OCI-LY7 (cell line): ENCODE data around the gene NFX1. TPM values are rescaled to one million over a fixed set of nuclear protein-coding genes. Genes with fewer than 3 reads are reported as not detected.

Experiments used
- BruUV-seq: library from RNA; stranded (reverse); fragments of 400-500 nt; replicated peaks from 2 replicates; lab custom pipeline; 2021; lab: Mats Ljungman, UMichigan
- CTCF ChIA-PET: fragments of 300-600 bp; sonication (Branson Sonifier 250); formaldehyde crosslinking; loops from one replicate; lab custom pipeline; 2022; ENCODE audit warnings: antibody characterized with exemption; ENCODE audit not compliant: unreplicated experiment; lab: Charles Lee
- POLR2A ChIA-PET: fragments of 300-600 bp; sonication (Branson Sonifier 250); formaldehyde crosslinking; loops from one replicate; lab custom pipeline; 2022; ENCODE audit warnings: antibody characterized with exemption; lab: Charles Lee
- DNase-seq: peaks from one replicate; pipeline ENCODE4 v3.0.0-alpha.2; 2015; ENCODE audit warnings: low spot score
- H2AFZ ChIP-seq: fragments of 200-600 bp; sonication (generic), shearing (Covaris generic); 2 replicates; pipeline ENCODE4 v1.6.1; 2014; ENCODE audit warnings: mild to moderate bottlenecking, antibody characterized with exemption, low read length, moderate library complexity
- H3K27ac ChIP-seq: fragments of 200-600 bp; sonication (generic); 2 replicates; pipeline ENCODE4 v1.5.1; 2014; ENCODE audit warnings: mixed run types, low read depth, mild to moderate bottlenecking, moderate library complexity, low read length, inconsistent platforms; ENCODE audit not compliant: poor library complexity, severe bottlenecking
- H3K36me3 ChIP-seq: fragments of 200-600 bp; sonication (generic); 2 replicates; pipeline ENCODE4 v1.6.1; 2014; ENCODE audit warnings: mild to moderate bottlenecking, antibody characterized with exemption, low read length, moderate library complexity, mixed read lengths; ENCODE audit not compliant: insufficient read depth
- H3K4me1 ChIP-seq: fragments of 200-600 bp; sonication (generic); 2 replicates; pipeline ENCODE4 v1.5.1; 2014; ENCODE audit warnings: mild to moderate bottlenecking, low read length; ENCODE audit not compliant: insufficient read depth, poor library complexity, severe bottlenecking
- H3K4me2 ChIP-seq: fragments of 200-600 bp; sonication (generic); 2 replicates; pipeline ENCODE4 v1.6.1; 2014; ENCODE audit warnings: mild to moderate bottlenecking, low read length
- H3K4me3 ChIP-seq: fragments of 200-600 bp; sonication (generic); 2 replicates; pipeline ENCODE4 v1.5.1; 2014; ENCODE audit warnings: mild to moderate bottlenecking, low read depth, low read length; ENCODE audit not compliant: poor library complexity, severe bottlenecking
- H3K79me2 ChIP-seq: fragments of 200-600 bp; sonication (generic); 2 replicates; pipeline ENCODE4 v1.6.1; 2016; ENCODE audit warnings: low read depth, mild to moderate bottlenecking, low read length, moderate library complexity, mixed read lengths; ENCODE audit not compliant: insufficient read depth
- H3K9me2 ChIP-seq: fragments of 200-600 bp; sonication (generic); 2 replicates; pipeline ENCODE4 v1.6.1; 2016; ENCODE audit warnings: mild to moderate bottlenecking, low read length, mixed read lengths; ENCODE audit not compliant: insufficient read depth
- H3K9me3 ChIP-seq: fragments of 200-600 bp; sonication (generic); 2 replicates; pipeline ENCODE4 v1.6.1; 2014; ENCODE audit warnings: mild to moderate bottlenecking, mixed run types, low read length, mixed read lengths
- H4K20me1 ChIP-seq: fragments of 200-600 bp; sonication (generic); 2 replicates; pipeline ENCODE4 v1.6.1; 2014; ENCODE audit warnings: mild to moderate bottlenecking, antibody characterized with exemption, low read length, moderate library complexity, mixed read lengths; ENCODE audit not compliant: insufficient read depth
- EZH2phosphoT487 ChIP-seq: fragments of 200-600 bp; sonication (generic); IDR thresholded peaks from 2 replicates; pipeline ENCODE4 v1.6.1; 2018; ENCODE audit warnings: low read depth, borderline replicate concordance, mild to moderate bottlenecking, mixed run types, antibody characterized with exemption, low read length, moderate library complexity, mixed read lengths
- intact Hi-C: fragments of 100-400 bp; cut with micrococcal nuclease; formaldehyde crosslinking; loops from one replicate; pipeline ENCODE4 v1.10.0; 2022; ENCODE audit not compliant: unreplicated experiment
- total RNA-seq, 2 experiments: library from RNA; depleted of rRNA in 1 of 2; stranded (reverse); fragments of >200 nt in 1 of 2; shearing (Covaris generic) in 1 of 2; gene quantifications; 2 replicates each; pipeline ENCODE4 v1.2.3, GENCODE V29; 2014 to 2022
- TF ChIP-seq, protein P1 (sequence below): fragments of 200-600 bp; sonication (generic); conservative IDR thresholded peaks from 2 replicates; pipeline ENCODE4 v1.5.1; 2014; ENCODE audit warnings: mild to moderate bottlenecking, antibody characterized with exemption, low read length, moderate library complexity, mixed read lengths

Gene NFX1
- total RNA-seq, 2 experiments from 2014 or later, result 32.3 to 58.3 TPM

DNA sequence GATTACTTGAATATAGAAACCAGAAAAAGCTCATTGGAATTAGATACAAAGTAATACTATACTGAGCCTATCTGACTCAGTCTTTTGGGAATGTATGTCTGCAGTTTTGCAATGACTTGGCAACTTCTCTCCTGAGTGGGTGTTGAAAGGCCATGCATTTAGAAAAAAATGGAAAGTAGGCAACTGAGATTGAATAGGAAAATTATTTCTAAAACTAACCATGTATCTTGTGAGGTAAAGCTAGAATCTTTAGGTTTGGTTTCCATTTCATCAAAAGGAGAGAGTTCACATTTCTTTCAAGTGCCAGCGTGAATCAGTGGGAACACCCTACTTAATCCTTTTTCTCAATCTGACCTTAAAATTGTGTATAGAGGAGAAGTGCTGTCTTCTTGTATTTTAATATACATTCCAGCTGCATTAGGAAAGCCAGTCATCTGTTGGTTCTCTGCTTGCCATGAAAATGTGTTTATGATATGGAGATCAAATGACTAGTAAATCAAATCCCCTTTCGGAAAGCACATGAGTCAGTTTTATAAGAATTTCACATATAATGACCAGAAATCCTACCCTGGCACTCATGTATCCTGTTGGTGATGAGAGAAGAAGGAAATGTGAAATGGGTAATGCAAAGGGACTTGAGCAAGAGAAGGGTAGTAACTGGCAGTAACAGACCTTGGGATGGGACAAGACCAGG, 30.4 kb downstream of the NFX1 start:
- H4K20me1 ChIP-seq, result no peaks in the 10 kb centered on the region
- H3K4me1 ChIP-seq, result no peaks in the 10 kb centered on the region
- TF ChIP-seq, protein P1, sequence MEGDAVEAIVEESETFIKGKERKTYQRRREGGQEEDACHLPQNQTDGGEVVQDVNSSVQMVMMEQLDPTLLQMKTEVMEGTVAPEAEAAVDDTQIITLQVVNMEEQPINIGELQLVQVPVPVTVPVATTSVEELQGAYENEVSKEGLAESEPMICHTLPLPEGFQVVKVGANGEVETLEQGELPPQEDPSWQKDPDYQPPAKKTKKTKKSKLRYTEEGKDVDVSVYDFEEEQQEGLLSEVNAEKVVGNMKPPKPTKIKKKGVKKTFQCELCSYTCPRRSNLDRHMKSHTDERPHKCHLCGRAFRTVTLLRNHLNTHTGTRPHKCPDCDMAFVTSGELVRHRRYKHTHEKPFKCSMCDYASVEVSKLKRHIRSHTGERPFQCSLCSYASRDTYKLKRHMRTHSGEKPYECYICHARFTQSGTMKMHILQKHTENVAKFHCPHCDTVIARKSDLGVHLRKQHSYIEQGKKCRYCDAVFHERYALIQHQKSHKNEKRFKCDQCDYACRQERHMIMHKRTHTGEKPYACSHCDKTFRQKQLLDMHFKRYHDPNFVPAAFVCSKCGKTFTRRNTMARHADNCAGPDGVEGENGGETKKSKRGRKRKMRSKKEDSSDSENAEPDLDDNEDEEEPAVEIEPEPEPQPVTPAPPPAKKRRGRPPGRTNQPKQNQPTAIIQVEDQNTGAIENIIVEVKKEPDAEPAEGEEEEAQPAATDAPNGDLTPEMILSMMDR, result no peak
- no peak for TF ChIP-seq EZH2phosphoT487
- no TSS peak for BruUV-seq
- no peaks in the 10 kb centered on the region for H3K9me3 ChIP-seq
- no peak overlapping the region for H3K27ac ChIP-seq
- ChIA-PET CTCF (no interaction called here), POLR2A (interaction anchor here (0.7 to 1.9 kb wide), 2 partner anchors 11 to 120 kb away, joined by 3 to 5 read pairs; no protein-coding TSS in a partner anchor)
- DNase-seq, result no peak
- H2AFZ ChIP-seq, result no peak overlapping the region
- no peak overlapping the region for H3K4me2 ChIP-seq
- no peaks in the 10 kb centered on the region for H3K9me2 ChIP-seq
- H3K4me3 ChIP-seq, result no peak overlapping the region
- H3K79me2 ChIP-seq, result no peaks in the 10 kb centered on the region
- intact Hi-C loops, result no loop called here
- peaks cover 95% of the 10 kb centered on the region for H3K36me3 ChIP-seq

DNA sequence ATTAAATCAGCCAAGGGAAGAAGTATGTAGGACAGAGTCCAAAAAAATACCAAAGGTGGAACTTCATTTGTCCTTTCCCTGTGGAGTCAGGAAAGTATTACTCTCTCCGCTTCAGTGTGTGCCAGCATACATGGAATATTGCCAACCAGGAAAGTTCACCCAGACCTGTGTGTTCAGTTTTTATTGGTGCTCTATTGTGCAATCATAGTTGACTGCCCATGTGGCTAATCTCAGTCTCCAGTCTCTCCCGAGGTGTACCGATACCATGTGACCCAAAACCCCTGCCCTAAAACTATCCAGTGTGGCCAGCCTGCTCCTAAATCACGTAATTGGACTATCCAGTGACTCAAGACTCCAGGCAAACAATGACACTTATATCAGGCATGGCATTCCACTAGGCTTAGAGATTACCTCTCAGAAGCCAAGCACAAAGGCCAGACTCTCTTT, 38.8 kb downstream of the NFX1 start:
- Histone ChIP-seq H3K36me3 (peaks cover 91% of the 10 kb centered on the region), H3K4me3 (no peak overlapping the region), H3K9me2 (no peaks in the 10 kb centered on the region), H2AFZ (no peak overlapping the region), H4K20me1 (no peaks in the 10 kb centered on the region), H3K79me2 (no peaks in the 10 kb centered on the region), H3K4me1 (no peaks in the 10 kb centered on the region), H3K9me3 (no peaks in the 10 kb centered on the region), H3K27ac (no peak overlapping the region), H3K4me2 (no peak overlapping the region)
- DNase-seq, result no peak
- no peak for TF ChIP-seq EZH2phosphoT487
- TF ChIP-seq, protein P1, result no peak
- POLR2A ChIA-PET, result no interaction called here
- intact Hi-C loops, result no loop called here
- no TSS peak for BruUV-seq
- CTCF ChIA-PET, result no interaction called here

DNA sequence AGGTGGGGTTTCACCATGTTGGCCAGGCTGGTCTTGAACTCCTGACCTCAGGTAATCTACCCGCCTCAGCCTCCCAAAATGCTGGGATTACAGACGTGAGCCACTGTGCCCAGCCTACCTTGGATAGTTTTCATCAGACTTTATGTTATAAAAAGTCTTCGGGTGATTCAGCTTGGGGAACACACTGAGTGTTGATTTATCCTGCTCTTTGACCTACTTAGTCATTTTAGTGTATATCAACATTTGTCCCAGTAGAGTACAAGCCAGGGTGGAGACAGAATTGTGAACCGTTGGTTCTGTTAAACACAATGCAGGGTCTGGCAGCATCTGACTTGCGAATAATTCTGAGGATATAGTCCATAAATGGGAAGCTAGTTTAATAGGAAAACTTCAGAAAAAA, 39.7 kb downstream of the NFX1 start:
- H2AFZ ChIP-seq, result no peak overlapping the region
- H3K4me1 ChIP-seq, result no peaks in the 10 kb centered on the region
- DNase-seq, result no peak
- ChIA-PET POLR2A (interaction anchor here (0.6 kb wide), 1 partner anchor 1073 kb away, joined by 3 read pairs; no protein-coding TSS in a partner anchor), CTCF (no interaction called here)
- H3K4me3 ChIP-seq, result no peak overlapping the region
- peaks cover 92% of the 10 kb centered on the region for H3K36me3 ChIP-seq
- H3K9me3 ChIP-seq, result no peaks in the 10 kb centered on the region
- H3K79me2 ChIP-seq, result no peaks in the 10 kb centered on the region
- no peak overlapping the region for H3K4me2 ChIP-seq
- no peak overlapping the region for H3K27ac ChIP-seq
- intact Hi-C loops, result no loop called here
- no TSS peak for BruUV-seq
- no peaks in the 10 kb centered on the region for H4K20me1 ChIP-seq
- no peak for TF ChIP-seq EZH2phosphoT487
- TF ChIP-seq, protein P1, result no peak
- no peaks in the 10 kb centered on the region for H3K9me2 ChIP-seq
